Trophoblast cell (in vitro differentiated cells and primary cell): ENCODE measurements around the gene SLC66A1.
"Not testable (repeated sequence)": the region's sequence is repeated elsewhere in the genome, so short reads cannot be mapped to it uniquely, and the experiment has no call there.

Experiments
- DNase-seq, 2 donors: peaks; one replicate each; pipeline ENCODE4 v3.0.0-alpha.2; 2016
- H2AFZ ChIP-seq: 2 replicates; pipeline ENCODE4 v1.6.1; 2013; ENCODE audit warnings: low read length, moderate library complexity, mild to moderate bottlenecking; ENCODE audit not compliant: insufficient read depth, poor library complexity
- H2AK5ac ChIP-seq: 2 replicates; pipeline ENCODE4 v1.6.1; 2013; ENCODE audit warnings: mild to moderate bottlenecking, low read length
- H2BK120ac ChIP-seq: 2 replicates; pipeline ENCODE4 v1.6.1; 2013; ENCODE audit warnings: low read length, mild to moderate bottlenecking, moderate library complexity; ENCODE audit not compliant: insufficient read depth, poor library complexity
- H2BK12ac ChIP-seq: 2 replicates; pipeline ENCODE4 v1.6.1; 2013; ENCODE audit warnings: mild to moderate bottlenecking, low read length, moderate library complexity
- H2BK5ac ChIP-seq: 2 replicates; pipeline ENCODE4 v1.6.1; 2013; ENCODE audit warnings: low read length, low read depth, moderate library complexity, mild to moderate bottlenecking; ENCODE audit not compliant: poor library complexity
- H3K14ac ChIP-seq: 2 replicates; pipeline ENCODE4 v1.6.1; 2013; ENCODE audit warnings: mild to moderate bottlenecking, low read length
- H3K18ac ChIP-seq: 2 replicates; pipeline ENCODE4 v1.6.1; 2013; ENCODE audit warnings: mild to moderate bottlenecking, low read length
- H3K23ac ChIP-seq: 2 replicates; pipeline ENCODE4 v1.6.1; 2013; ENCODE audit warnings: low read length
- H3K27ac ChIP-seq: 2 replicates; pipeline ENCODE4 v1.5.1; 2013; ENCODE audit warnings: low read depth, mild to moderate bottlenecking, inconsistent platforms, low read length, moderate library complexity
- H3K27me3 ChIP-seq: 2 replicates; pipeline ENCODE4 v1.6.1; 2013; ENCODE audit warnings: inconsistent platforms, mild to moderate bottlenecking, low read length, moderate library complexity; ENCODE audit not compliant: insufficient read depth
- H3K36me3 ChIP-seq, 2 experiments: 1 replicate in 1 of 2; 2 replicates in 1 of 2; pipeline ENCODE4 v1.6.1; 2013; ENCODE audit warnings: low read length in 2 of 2, mild to moderate bottlenecking in 2 of 2, moderate library complexity in 1 of 2; ENCODE audit not compliant: insufficient read depth in 2 of 2, control insufficient read depth in 1 of 2
- H3K4ac ChIP-seq: 2 replicates; pipeline ENCODE4 v1.6.1; 2013; ENCODE audit warnings: low read depth, mild to moderate bottlenecking, low read length, moderate library complexity
- H3K4me1 ChIP-seq, 2 experiments: 1 replicate in 1 of 2; 2 replicates in 1 of 2; pipeline ENCODE4 v1.6.1; 2013; ENCODE audit warnings: low read length in 2 of 2, mild to moderate bottlenecking in 2 of 2, moderate library complexity in 1 of 2; ENCODE audit not compliant: insufficient read depth in 2 of 2, control insufficient read depth in 1 of 2
- H3K4me2 ChIP-seq: 2 replicates; pipeline ENCODE4 v1.6.1; 2013; ENCODE audit warnings: inconsistent platforms, mild to moderate bottlenecking, low read length, moderate library complexity
- H3K4me3 ChIP-seq: 2 replicates; pipeline ENCODE4 v1.5.1; 2013; ENCODE audit warnings: mild to moderate bottlenecking, low read depth, low read length, inconsistent platforms
- H3K79me1 ChIP-seq: one replicate; pipeline ENCODE4 v1.6.1; 2013; ENCODE audit warnings: low read length
- H3K79me2 ChIP-seq: 2 replicates; pipeline ENCODE4 v1.6.1; 2013; ENCODE audit warnings: low read length, mild to moderate bottlenecking; ENCODE audit not compliant: control insufficient read depth, insufficient read depth, poor library complexity
- H3K9ac ChIP-seq: 2 replicates; pipeline ENCODE4 v1.6.1; 2013; ENCODE audit warnings: mild to moderate bottlenecking, low read length
- H3K9me3 ChIP-seq: 2 replicates; pipeline ENCODE4 v1.6.1; 2013; ENCODE audit warnings: low read depth, mild to moderate bottlenecking, control low read depth, inconsistent platforms, low read length; ENCODE audit not compliant: insufficient read depth
- H4K12ac ChIP-seq: 2 replicates; pipeline ENCODE4 v1.6.1; 2013; ENCODE audit warnings: low read depth, mild to moderate bottlenecking, low read length, moderate library complexity
- H4K8ac ChIP-seq: 2 replicates; pipeline ENCODE4 v1.6.1; 2013; ENCODE audit warnings: low read depth, mild to moderate bottlenecking, low read length, moderate library complexity
- H4K91ac ChIP-seq: one replicate; pipeline ENCODE4 v1.6.1; 2013; ENCODE audit warnings: low read depth, mild to moderate bottlenecking, low read length, moderate library complexity
- WGBS: extraction: QIAGEN DNeasy Blood & Tissue Kit; methylation state at CpG from one replicate; pipeline ENCODE4 v1.1.7; 2013; ENCODE audit warnings: missing lambda C conversion rate; ENCODE audit not compliant: insufficient read length, insufficient coverage; ENCODE audit errors: extremely low coverage; 5-methylcytosine and 5-hydroxymethylcytosine counted together

Gene SLC66A1

DNA sequence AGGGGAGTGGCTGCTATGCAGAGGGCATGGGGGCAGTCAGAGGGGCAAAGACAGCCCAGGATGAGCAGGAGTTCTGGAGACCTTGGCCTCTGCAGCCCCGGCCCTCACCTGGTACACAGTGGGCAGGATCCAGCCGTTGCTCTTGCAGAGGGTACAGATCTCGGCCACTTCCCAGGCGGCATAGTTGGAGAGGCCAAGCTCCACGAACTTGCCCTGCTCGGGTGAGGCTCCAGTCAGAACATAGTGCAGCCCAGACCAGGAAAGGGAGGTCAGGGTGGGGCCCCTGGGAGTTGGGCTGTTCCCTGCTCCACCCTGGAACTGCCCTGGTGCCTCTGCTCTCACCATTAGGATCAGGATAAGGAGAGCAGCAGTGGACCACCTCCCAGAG is 41.8 kb upstream of the SLC66A1 start:
- H2AK5ac ChIP-seq, H2BK12ac ChIP-seq, H3K36me3 ChIP-seq, H4K12ac ChIP-seq, H4K91ac ChIP-seq, H2BK120ac ChIP-seq, H2BK5ac ChIP-seq, H3K4ac ChIP-seq, H3K4me3 ChIP-seq, H2AFZ ChIP-seq, H3K23ac ChIP-seq, DNase-seq, H3K79me1 ChIP-seq, H3K79me2 ChIP-seq, H4K8ac ChIP-seq, H3K9me3 ChIP-seq, H3K9ac ChIP-seq, H3K27me3 ChIP-seq, H3K4me1 ChIP-seq, H3K14ac ChIP-seq, H3K18ac ChIP-seq, H3K4me2 ChIP-seq, H3K27ac ChIP-seq: not testable (repeated sequence)
- WGBS, result no CpG with 5 or more reads among the region's 6 CpGs

DNA sequence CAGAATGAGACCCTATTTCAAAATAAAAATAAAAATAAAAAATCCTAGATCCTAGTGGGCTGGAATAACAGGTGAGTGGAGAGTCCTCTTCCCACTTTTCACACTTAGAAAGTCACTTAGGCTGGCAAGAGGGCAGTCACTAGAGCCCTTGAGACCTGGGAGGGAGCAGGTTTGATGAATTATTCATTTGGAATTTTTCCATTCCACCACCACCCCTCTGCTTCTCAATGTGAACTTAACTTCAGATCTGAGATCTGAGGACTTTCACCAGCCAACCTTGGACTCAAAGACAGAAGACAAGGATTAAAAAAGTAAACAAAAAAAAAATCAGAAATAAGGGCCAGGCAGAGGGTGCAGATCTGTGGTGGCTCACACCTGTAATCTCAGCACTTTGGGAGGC is 40.1 kb upstream of the SLC66A1 start:
- H3K79me2 ChIP-seq, result no peaks in the 10 kb centered on the region
- H3K4ac ChIP-seq, result no peak overlapping the region
- no peak overlapping the region for H2BK120ac ChIP-seq
- H3K36me3 ChIP-seq, result no peaks in the 10 kb centered on the region
- H3K18ac ChIP-seq, result no peak overlapping the region
- no peak overlapping the region for H3K4me2 ChIP-seq
- no peak overlapping the region for H3K9ac ChIP-seq
- no peak for DNase-seq
- H2BK5ac ChIP-seq, result no peak overlapping the region
- H4K12ac ChIP-seq, result no peak overlapping the region
- H2AK5ac ChIP-seq, result no peak overlapping the region
- no peaks in the 10 kb centered on the region for H3K27me3 ChIP-seq
- H4K8ac ChIP-seq, result no peak overlapping the region
- H3K4me3 ChIP-seq, result no peak overlapping the region
- no peak overlapping the region for H3K14ac ChIP-seq
- no peak overlapping the region for H2BK12ac ChIP-seq
- H2AFZ ChIP-seq, result no peak overlapping the region
- no peak overlapping the region for H4K91ac ChIP-seq
- no peaks in the 10 kb centered on the region for H3K4me1 ChIP-seq
- H3K9me3 ChIP-seq, result no peaks in the 10 kb centered on the region
- no peak overlapping the region for H3K27ac ChIP-seq
- no peak overlapping the region for H3K23ac ChIP-seq
- no peaks in the 10 kb centered on the region for H3K79me1 ChIP-seq

DNA sequence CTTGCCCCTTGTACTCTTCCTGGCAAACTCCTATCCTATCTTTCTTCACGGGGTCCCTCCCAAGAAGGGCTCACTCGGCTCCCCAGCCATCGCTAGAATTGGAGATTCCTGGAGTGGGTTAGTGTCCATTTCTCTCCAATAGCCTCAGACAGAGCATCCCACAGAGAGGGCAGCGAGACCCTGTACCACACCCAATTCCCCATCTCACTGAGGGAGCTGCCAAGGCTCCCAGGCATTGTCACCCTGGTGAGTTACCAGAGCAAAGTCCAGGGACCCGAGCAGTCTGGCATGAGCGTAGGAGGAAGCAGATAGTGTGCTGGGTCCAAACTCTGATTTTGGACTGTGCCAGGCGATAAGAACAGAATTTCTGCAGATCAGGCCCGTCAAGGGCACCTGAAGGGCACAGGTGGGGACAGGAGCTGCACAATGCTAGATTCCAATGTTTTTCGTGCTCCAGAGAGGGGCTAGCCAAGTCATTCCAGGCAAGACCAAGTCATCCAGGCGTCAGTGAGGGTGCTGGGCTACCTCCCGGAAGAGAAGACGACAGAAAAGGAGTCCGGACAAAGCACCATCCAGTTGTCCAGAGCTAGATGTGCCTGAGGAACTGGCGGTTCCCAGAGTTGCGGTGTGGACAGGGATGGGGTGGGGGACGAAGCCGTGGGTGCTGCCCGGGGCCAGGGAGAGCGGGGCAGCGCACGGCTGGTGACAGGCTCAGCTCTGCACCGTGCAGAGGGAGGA is 38.9 kb upstream of the SLC66A1 start:
- DNase-seq, result no peak
- H3K4me1 ChIP-seq, result no peaks in the 10 kb centered on the region
- no peak overlapping the region for H3K4me2 ChIP-seq
- no peaks in the 10 kb centered on the region for H3K79me1 ChIP-seq
- H3K36me3 ChIP-seq, result no peaks in the 10 kb centered on the region
- no peak overlapping the region for H4K8ac ChIP-seq
- H3K23ac ChIP-seq, result no peak overlapping the region
- H2BK12ac ChIP-seq, result no peak overlapping the region
- H2BK120ac ChIP-seq, result no peak overlapping the region
- no peak overlapping the region for H3K4ac ChIP-seq
- H3K27me3 ChIP-seq, result no peaks in the 10 kb centered on the region
- no peak overlapping the region for H3K4me3 ChIP-seq
- no peak overlapping the region for H2AFZ ChIP-seq
- H2AK5ac ChIP-seq, result no peak overlapping the region
- WGBS, result no CpG with 5 or more reads among the region's 22 CpGs
- H4K91ac ChIP-seq, result no peak overlapping the region
- H3K9me3 ChIP-seq, result no peaks in the 10 kb centered on the region
- H3K27ac ChIP-seq, result no peak overlapping the region
- H3K18ac ChIP-seq, result no peak overlapping the region
- no peak overlapping the region for H2BK5ac ChIP-seq
- H3K14ac ChIP-seq, result no peak overlapping the region
- H3K79me2 ChIP-seq, result no peaks in the 10 kb centered on the region
- no peak overlapping the region for H4K12ac ChIP-seq
- H3K9ac ChIP-seq, result no peak overlapping the region

DNA sequence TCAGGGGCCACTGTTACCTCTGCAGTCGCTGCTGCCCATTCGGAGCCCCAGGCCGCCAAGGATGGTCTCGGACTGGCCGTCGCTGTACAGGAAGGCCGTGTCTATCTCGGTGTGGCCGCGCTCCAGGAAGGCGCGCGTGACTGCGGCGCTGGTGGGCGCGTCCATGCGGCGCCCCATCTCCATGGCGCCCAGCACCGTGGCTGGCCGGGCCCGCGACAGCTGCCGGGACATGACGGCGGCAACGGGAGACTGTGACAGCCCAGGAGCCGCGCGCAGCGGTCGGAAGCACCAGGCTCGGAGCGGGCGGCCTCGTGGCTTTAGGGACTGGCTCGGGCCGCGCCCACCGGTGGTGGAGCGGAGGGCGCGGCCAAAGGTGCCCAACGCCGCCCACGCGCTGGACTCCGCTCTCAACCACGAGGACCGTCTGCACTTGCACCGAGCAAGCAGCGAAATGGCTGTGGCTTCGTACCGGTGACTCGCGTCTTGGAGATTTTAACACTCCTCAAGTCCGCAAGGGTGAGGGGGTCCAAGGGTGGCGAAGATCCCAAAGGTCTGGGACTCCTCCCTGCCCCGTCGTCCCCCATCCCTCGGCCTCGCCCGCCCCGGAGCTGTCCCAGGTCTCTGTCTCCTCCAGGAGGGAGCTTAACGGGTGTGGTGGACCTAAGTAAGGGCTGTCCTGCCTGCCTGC is 38.1 kb upstream of the SLC66A1 start:
- no CpG with 5 or more reads among the region's 66 CpGs for WGBS
- H3K27ac ChIP-seq, H3K9ac ChIP-seq, H3K23ac ChIP-seq, H3K4me3 ChIP-seq, H2BK5ac ChIP-seq, H4K12ac ChIP-seq, H3K27me3 ChIP-seq, H3K4me2 ChIP-seq, H2BK12ac ChIP-seq, H2AK5ac ChIP-seq, H3K79me2 ChIP-seq, DNase-seq, H4K8ac ChIP-seq, H3K36me3 ChIP-seq, H3K4me1 ChIP-seq, H3K4ac ChIP-seq, H3K18ac ChIP-seq, H3K9me3 ChIP-seq, H2BK120ac ChIP-seq, H3K14ac ChIP-seq, H3K79me1 ChIP-seq, H4K91ac ChIP-seq, H2AFZ ChIP-seq: not testable (repeated sequence)
